Measurements from ENCODE around the gene ASB1.

Gene ASB1

GRCh38 chr2:238498188-238498587, 71.5 kb downstream of the ASB1 start:
- DNase-seq = no peak

GRCh38 chr2:238498691-238499295, 72.1 kb downstream of the ASB1 start:
- no peak for DNase-seq

- no peak for DNase-seq
Observed at GRCh38 chr2:238499731-238500580, 73.2 kb downstream of the ASB1 start.

GRCh38 chr2:238501311-238501710, 74.6 kb downstream of the ASB1 start:
- DNase-seq = no peak

All from amniotic stem cell (primary cell).